GM08714 (cell line): Measurements from ENCODE around the gene REPIN1.

Experiments
- H3K4me3 ChIP-seq: fragments of 200-500 bp; sonication (Bioruptor generic); 2 replicates; pipeline ENCODE4 v1.5.1; 2014; ENCODE audit warnings: mild to moderate bottlenecking, low read length, inconsistent platforms
- ZNF274 ChIP-seq: IDR thresholded peaks from 2 replicates; pipeline ENCODE4 v1.6.1; 2012; ENCODE audit warnings: mild to moderate bottlenecking, low read depth, low read length

REPIN1 gene

DNA sequence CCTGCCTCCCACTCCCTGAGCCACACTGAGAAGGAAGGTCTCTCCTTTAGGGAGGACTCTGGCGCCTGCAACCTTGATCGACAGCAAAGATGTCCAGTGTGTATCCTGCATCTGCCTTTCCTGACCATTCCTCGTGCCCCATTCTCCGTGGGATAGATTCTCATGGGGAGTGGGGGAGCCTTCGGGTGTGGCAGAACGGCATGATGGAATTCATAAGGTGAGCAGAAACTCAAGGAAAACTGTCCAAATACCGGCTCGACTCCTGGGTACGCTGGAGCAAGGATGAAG is 26.6 kb upstream of the REPIN1 start:
- H3K4me3 ChIP-seq, result no peak overlapping the region
- TF ChIP-seq ZNF274, result no peak

DNA sequence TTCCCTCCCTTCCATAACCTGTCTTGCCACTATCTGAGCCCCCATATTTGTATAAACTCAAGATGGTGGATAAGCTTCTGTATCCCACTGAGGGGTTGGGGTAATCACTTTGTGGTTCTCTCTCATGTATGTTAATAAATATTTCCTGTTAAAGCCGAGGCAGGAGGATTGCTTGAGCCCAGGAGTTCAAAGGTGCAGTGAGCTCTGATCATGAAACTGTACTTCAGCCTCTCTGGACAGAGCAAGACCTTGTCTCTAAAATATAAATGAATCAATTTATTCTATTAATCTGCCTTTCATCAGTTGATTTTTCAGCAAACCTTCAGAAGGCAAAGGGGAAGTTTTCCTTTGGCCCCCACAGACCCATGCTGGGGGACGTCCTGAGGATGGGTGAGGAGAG is 25.4 kb upstream of the REPIN1 start:
- no peak for TF ChIP-seq ZNF274
- H3K4me3 ChIP-seq, result no peak overlapping the region

DNA sequence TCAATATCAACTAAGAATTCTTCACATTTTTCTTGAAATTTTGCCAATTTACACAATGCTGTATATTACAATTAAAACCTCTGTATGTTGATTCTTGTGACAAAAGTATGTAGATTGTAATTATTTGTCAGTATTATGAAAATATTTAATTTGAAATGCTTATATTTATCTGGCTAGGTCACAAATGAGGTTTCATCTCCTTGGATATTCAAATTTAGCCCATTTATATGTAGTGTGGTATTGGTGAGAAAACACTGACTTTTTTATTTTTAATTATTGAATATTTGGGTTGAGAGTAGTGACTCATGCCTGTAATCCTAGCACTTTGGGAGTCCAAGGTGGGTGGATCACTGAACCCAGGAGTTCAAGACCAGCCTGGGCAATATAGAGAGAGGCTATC is 24.3 kb upstream of the REPIN1 start:
- H3K4me3 ChIP-seq, result no peak overlapping the region
- no peak for TF ChIP-seq ZNF274

DNA sequence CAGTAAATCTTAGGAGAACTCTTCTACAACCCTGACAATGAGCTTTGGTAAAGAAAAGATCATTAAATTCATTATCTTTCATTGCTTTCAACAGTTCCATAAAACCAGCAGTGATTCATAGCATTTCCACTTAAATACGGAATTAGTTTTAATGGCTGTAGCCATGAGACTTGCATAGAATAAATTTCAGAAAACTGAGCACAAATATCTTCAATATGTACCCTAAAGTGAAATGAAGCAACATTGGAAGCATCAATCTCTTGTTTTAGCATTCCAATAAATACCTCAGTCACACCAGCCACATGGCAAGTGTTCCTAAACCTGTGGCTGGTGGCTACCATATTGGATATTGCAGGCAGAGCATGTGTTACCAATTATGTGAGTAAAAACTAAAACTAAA is 23.6 kb upstream of the REPIN1 start:
- no peak overlapping the region for H3K4me3 ChIP-seq
- TF ChIP-seq ZNF274, result no peak

- TF ChIP-seq ZNF274, result no peak
- no peak overlapping the region for H3K4me3 ChIP-seq
These were observed 21.7 kb upstream of the REPIN1 start for GRCh38 chr7:150346922-150347321.

GRCh38 chr7:150351587-150352194 is 16.9 kb upstream of the REPIN1 start:
- TF ChIP-seq ZNF274, result no peak

DNA sequence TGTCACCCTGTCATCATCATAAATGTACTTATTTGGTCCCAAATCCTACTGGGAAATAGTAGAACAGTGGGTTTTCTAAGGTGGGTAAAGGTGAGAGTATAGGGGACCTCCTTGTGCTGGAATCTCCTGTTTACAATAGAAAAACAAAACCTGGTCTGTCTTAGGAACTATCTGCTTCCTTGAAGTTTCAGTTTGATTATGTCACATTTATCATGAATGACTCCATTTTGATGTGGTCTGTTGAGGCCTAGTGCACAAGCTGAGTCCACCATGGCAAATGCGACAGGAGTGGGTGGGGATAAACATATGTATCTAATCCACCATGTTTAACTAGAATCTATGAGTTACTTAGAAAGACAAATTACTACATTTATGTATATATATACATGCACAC is 13.0 kb upstream of the REPIN1 start:
- H3K4me3 ChIP-seq, result no peak overlapping the region
- no peak for TF ChIP-seq ZNF274

More at GRCh38 chr7:150351587-150352194, 16.9 kb upstream of the REPIN1 start:
- H3K4me3 ChIP-seq, result no peak overlapping the region

- no peak overlapping the region for H3K4me3 ChIP-seq
- TF ChIP-seq ZNF274, result no peak
These were observed 12.2 kb upstream of the REPIN1 start for GRCh38 chr7:150356265-150356897.

DNA sequence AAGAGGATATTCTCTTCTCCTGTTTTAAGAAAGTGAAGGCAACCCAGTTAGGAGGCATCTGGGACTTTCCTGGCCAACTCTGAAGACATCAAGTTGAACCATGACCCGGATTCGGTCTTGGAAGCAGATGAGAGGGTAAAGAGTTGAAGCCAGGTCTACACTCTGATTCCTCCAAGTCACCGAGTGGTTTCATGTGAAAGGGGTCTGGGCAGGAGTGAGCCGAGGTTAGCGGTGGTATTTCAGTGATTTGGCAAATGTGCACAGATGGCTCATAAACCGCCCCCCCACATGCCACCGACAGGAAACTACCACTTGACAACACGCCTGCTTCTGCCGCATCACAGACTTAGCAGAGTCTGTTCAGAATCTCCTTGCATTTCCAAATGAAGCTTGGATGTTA is 11.4 kb upstream of the REPIN1 start:
- TF ChIP-seq ZNF274, result no peak
- no peak overlapping the region; the same call in 1 of the 2 replicates for H3K4me3 ChIP-seq

GRCh38 chr7:150357771-150358427 is 10.7 kb upstream of the REPIN1 start:
- no peak overlapping the region for H3K4me3 ChIP-seq
- no peak for TF ChIP-seq ZNF274

- no peak for TF ChIP-seq ZNF274
- no peak overlapping the region for H3K4me3 ChIP-seq
These were observed 10.2 kb upstream of the REPIN1 start for GRCh38 chr7:150358433-150358832.

- TF ChIP-seq ZNF274, result no peak
- no peak overlapping the region for H3K4me3 ChIP-seq
These were observed 9.5 kb upstream of the REPIN1 start for GRCh38 chr7:150358988-150359621.

- no peak overlapping the region for H3K4me3 ChIP-seq
- TF ChIP-seq ZNF274, result no peak
These were observed 8.8 kb upstream of the REPIN1 start for GRCh38 chr7:150359622-150360362.

GRCh38 chr7:150360363-150361058 is 8.1 kb upstream of the REPIN1 start:
- no peak overlapping the region for H3K4me3 ChIP-seq
- TF ChIP-seq ZNF274, result no peak
